ENCODE measurements around the gene AKAP6. TPM values are rescaled to one million over a fixed set of nuclear protein-coding genes. Genes with fewer than 3 reads are reported as not detected.

AKAP6 gene
- total RNA-seq, 2 experiments from 2014 or later, result 1.2 to 1.4 TPM

- ChIA-PET POLR2A (no interaction called here), CTCF (no interaction called here)
- no peaks in the 10 kb centered on the region for H3K36me3 Mint-ChIP-seq (ENCODE audit: low read depth)
- H3K4me1 Mint-ChIP-seq (ENCODE audit: low read depth), result no peaks in the 10 kb centered on the region
- H3K4me3 Mint-ChIP-seq, result no peak overlapping the region
- peaks cover 4% of the 10 kb centered on the region for H3K9me3 Mint-ChIP-seq
- TF ChIP-seq, protein P1, sequence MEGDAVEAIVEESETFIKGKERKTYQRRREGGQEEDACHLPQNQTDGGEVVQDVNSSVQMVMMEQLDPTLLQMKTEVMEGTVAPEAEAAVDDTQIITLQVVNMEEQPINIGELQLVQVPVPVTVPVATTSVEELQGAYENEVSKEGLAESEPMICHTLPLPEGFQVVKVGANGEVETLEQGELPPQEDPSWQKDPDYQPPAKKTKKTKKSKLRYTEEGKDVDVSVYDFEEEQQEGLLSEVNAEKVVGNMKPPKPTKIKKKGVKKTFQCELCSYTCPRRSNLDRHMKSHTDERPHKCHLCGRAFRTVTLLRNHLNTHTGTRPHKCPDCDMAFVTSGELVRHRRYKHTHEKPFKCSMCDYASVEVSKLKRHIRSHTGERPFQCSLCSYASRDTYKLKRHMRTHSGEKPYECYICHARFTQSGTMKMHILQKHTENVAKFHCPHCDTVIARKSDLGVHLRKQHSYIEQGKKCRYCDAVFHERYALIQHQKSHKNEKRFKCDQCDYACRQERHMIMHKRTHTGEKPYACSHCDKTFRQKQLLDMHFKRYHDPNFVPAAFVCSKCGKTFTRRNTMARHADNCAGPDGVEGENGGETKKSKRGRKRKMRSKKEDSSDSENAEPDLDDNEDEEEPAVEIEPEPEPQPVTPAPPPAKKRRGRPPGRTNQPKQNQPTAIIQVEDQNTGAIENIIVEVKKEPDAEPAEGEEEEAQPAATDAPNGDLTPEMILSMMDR (IDR thresholded peaks at IDR 0.05), result no peak
- no peak for DNase-seq
- peaks cover 2% of the 10 kb centered on the region for H3K27me3 Mint-ChIP-seq
- H3K27ac Mint-ChIP-seq, result no peak overlapping the region
- intact Hi-C loops (cut with micrococcal nuclease), result no loop called here
- ATAC-seq, result no peak
Observed at GRCh38 chr14:32883188-32883587, 554.1 kb downstream of the AKAP6 start.

Other genes with a start within 250 kb of the AKAP6 start
- not detected for gene RNU6-7, start 127.3 kb upstream of the AKAP6 start, total RNA-seq
- not detected for gene RNU6-8, start 126.0 kb upstream of the AKAP6 start, total RNA-seq